ENCODE results near the gene PRR35. TPM values are rescaled to one million over a fixed set of nuclear protein-coding genes. Genes with fewer than 3 reads are reported as not detected.

The PRR35 gene
- total and polyA plus RNA-seq, 2 of the 4 experiments (the other 2 are of a cell fraction), result not detected

GRCh38 chr16:537415-538335 is 22.5 kb upstream of the PRR35 start:
- Histone ChIP-seq H4K5ac (ENCODE audit: low read depth, low read length) (no peak overlapping the region), H3K4me1 (ENCODE audit: control insufficient read depth, insufficient read depth, low read length) (peaks cover 22% of the 10 kb centered on the region), H4K91ac (ENCODE audit: insufficient read depth, low read depth, low read length) (no peak overlapping the region), H3K27me3 (ENCODE audit: control insufficient read depth, insufficient read depth, low read length) (no peaks in the 10 kb centered on the region), H2AFZ (replicated peaks; ENCODE audit: low read length, poor library complexity) (no peak overlapping the region), H4K20me1 (ENCODE audit: insufficient read depth, low read length) (peaks cover 70% of the 10 kb centered on the region), H3K9ac (ENCODE audit: low read depth, low read length) (no peak overlapping the region), H2BK15ac (ENCODE audit: low read depth, low read length) (no peak overlapping the region), H3K14ac (replicated peaks; ENCODE audit: low read depth, low read length) (no peak overlapping the region), H3K4me2 (ENCODE audit: low read depth, low read length) (no peak overlapping the region), H3K9me3 (ENCODE audit: control insufficient read depth, insufficient read depth, low read length) (no peaks in the 10 kb centered on the region), H2AK5ac (ENCODE audit: low read depth, low read length) (peak overlapping the region; percentile 2; the same call in 1 of the 2 replicates), H2BK5ac (ENCODE audit: low read depth, low read length, poor library complexity, severe bottlenecking) (peak overlapping the region; percentile 14), H3K27ac (ENCODE audit: insufficient read depth, low read length) (no peak overlapping the region), H3K56ac (ENCODE audit: extremely low read depth, insufficient read depth, low read length) (no peak overlapping the region), H3K23ac (ENCODE audit: low read depth, low read length) (no peak overlapping the region), H3K79me1 (ENCODE audit: low read depth in 1 of 2, low read length in 2 of 2) (peaks cover 17 to 77% of the 10 kb centered on the region in 2 experiments), H2BK120ac (ENCODE audit: low read depth, low read length) (no peak overlapping the region), H3K18ac (ENCODE audit: low read depth, low read length) (no peak overlapping the region), H4K8ac (ENCODE audit: low read depth in 2 of 2, low read length in 2 of 2) (no peak overlapping the region), H2AK9ac (replicated peaks; ENCODE audit: low read depth, low read length, poor library complexity) (peak overlapping the region; percentile 72), H3K36me3 (ENCODE audit: control insufficient read depth, insufficient read depth, low read length) (peaks cover 13% of the 10 kb centered on the region), H3K4ac (ENCODE audit: low read depth, low read length) (no peak overlapping the region), H2BK20ac (ENCODE audit: low read depth, low read length) (no peak overlapping the region), H3K9me1 (ENCODE audit: insufficient read depth, low read length) (peaks cover 12% of the 10 kb centered on the region; the same call in 1 of the 2 replicates), H3K4me3 (ENCODE audit: insufficient read depth, low read depth, low read length) (no peak overlapping the region)
- ChIA-PET CTCF (no interaction called here), POLR2A (ENCODE audit: unreplicated experiment) (no interaction called here)
- DNase-seq (no peak), ATAC-seq (ENCODE audit: low read depth) (no peak)
- BruUV-seq (replicated peaks), result no TSS peak
- in situ Hi-C loops (cut with MboI; ENCODE audit: low sequenced_read_pairs), result no loop called here
- dilution Hi-C loops (cut with HindIII; ENCODE audit: low sequenced_read_pairs, unreplicated experiment), result no loop called here
- intact Hi-C loops (cut with micrococcal nuclease), result no loop called here
- WGBS, 2 experiments (ENCODE audit: extremely low coverage in 2 of 2, insufficient read length in 1 of 2), result 95% methylated on average over 52 of the region's 60 CpGs; no CpG with 5 or more reads in 1 of the 2 experiments
- TF ChIP-seq USF2 (IDR thresholded peaks at IDR 0.05; ENCODE audit: low read depth, low read length) (no peak), BHLHE40 (IDR thresholded peaks at IDR 0.05; ENCODE audit: low read depth, low read length) (no peak), MAZ (IDR thresholded peaks at IDR 0.05; ENCODE audit: borderline replicate concordance, low read depth, low read length) (no peak), RFX5 (IDR thresholded peaks at IDR 0.05; ENCODE audit: low read depth, low read length) (no peak), RCOR1 (IDR thresholded peaks at IDR 0.05; ENCODE audit: insufficient replicate concordance, low read length) (no peak), RAD21 (IDR thresholded peaks at IDR 0.05; ENCODE audit: low read length) (no peak), MXI1 (IDR thresholded peaks at IDR 0.05; ENCODE audit: borderline replicate concordance, low read depth, low read length) (no peak), POLR2A (IDR thresholded peaks at IDR 0.05; ENCODE audit: low read depth, low read length) (no peak)
- TF ChIP-seq, protein P1, sequence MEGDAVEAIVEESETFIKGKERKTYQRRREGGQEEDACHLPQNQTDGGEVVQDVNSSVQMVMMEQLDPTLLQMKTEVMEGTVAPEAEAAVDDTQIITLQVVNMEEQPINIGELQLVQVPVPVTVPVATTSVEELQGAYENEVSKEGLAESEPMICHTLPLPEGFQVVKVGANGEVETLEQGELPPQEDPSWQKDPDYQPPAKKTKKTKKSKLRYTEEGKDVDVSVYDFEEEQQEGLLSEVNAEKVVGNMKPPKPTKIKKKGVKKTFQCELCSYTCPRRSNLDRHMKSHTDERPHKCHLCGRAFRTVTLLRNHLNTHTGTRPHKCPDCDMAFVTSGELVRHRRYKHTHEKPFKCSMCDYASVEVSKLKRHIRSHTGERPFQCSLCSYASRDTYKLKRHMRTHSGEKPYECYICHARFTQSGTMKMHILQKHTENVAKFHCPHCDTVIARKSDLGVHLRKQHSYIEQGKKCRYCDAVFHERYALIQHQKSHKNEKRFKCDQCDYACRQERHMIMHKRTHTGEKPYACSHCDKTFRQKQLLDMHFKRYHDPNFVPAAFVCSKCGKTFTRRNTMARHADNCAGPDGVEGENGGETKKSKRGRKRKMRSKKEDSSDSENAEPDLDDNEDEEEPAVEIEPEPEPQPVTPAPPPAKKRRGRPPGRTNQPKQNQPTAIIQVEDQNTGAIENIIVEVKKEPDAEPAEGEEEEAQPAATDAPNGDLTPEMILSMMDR (conservative IDR thresholded peaks at IDR 0.05; ENCODE audit: low read depth, low read length), result no peak
- TF ChIP-seq, protein P2, sequence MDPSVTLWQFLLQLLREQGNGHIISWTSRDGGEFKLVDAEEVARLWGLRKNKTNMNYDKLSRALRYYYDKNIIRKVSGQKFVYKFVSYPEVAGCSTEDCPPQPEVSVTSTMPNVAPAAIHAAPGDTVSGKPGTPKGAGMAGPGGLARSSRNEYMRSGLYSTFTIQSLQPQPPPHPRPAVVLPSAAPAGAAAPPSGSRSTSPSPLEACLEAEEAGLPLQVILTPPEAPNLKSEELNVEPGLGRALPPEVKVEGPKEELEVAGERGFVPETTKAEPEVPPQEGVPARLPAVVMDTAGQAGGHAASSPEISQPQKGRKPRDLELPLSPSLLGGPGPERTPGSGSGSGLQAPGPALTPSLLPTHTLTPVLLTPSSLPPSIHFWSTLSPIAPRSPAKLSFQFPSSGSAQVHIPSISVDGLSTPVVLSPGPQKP (IDR thresholded peaks at IDR 0.05; ENCODE audit: borderline replicate concordance, low read depth, low read length), result no peak
